Vagina (tissue), 2 donors: Measurements from ENCODE around the gene ABCB8. TPM values are rescaled to one million over a fixed set of nuclear protein-coding genes. Genes with fewer than 3 reads are reported as not detected.
A peak's percentile ranks its signal among the peaks of the same experiment; 100 is the strongest.
"Not testable (repeated sequence)": the region's sequence is repeated elsewhere in the genome, so short reads cannot be mapped to it uniquely, and the experiment has no call there.

ENCODE experiments used
- DNase-seq, 2 donors: peaks; one replicate each; pipeline ENCODE4 v3.0.0-alpha.2; 2017; ENCODE audit errors: extremely low spot score in 2 of 2
- H3K27ac ChIP-seq: fragments of 200-600 bp; sonication (generic); one replicate; pipeline ENCODE4 v1.5.1; 2019
- H3K27me3 ChIP-seq: fragments of 200-600 bp; sonication (generic); one replicate; pipeline ENCODE4 v1.5.1; 2019
- H3K36me3 ChIP-seq, 2 donors: fragments of 200-600 bp; sonication (generic); one replicate each; pipeline ENCODE4 v1.5.1; 2017 to 2019
- H3K4me1 ChIP-seq: fragments of 200-600 bp; sonication (generic); one replicate; pipeline ENCODE4 v1.5.1; 2019
- H3K4me3 ChIP-seq, 2 donors: fragments of 200-600 bp; sonication (generic); 1 replicate in 1 of 2; 2 replicates in 1 of 2; pipeline ENCODE4 v1.5.1; 2016 to 2019
- H3K9me3 ChIP-seq: fragments of 200-600 bp; sonication (generic); one replicate; pipeline ENCODE4 v1.5.1; 2019
- POLR2A ChIP-seq, 2 donors: fragments of 450-650 bp; IDR thresholded peaks; one replicate each; pipeline ENCODE4 v1.6.1; 2017; ENCODE audit warnings: antibody characterized with exemption in 2 of 2, mild to moderate bottlenecking in 2 of 2, moderate library complexity in 2 of 2
- POLR2AphosphoS5 ChIP-seq, 2 donors: sonication (generic); formaldehyde crosslinking; IDR thresholded peaks; one replicate each; pipeline ENCODE4 v1.9.0; 2017; ENCODE audit warnings: antibody characterized with exemption in 2 of 2, mild to moderate bottlenecking in 2 of 2, low read depth in 1 of 2; ENCODE audit not compliant: insufficient read depth in 1 of 2
- intact Hi-C: fragments of 100-400 bp; cut with DNase I; formaldehyde crosslinking; loops from one replicate; pipeline ENCODE4 v1.15.1; 2023
- total RNA-seq: library from RNA; depleted of rRNA; stranded (reverse); fragments of >200 nt; gene quantifications from one replicate; pipeline ENCODE4 v1.2.3, GENCODE V29; 2016
- TF ChIP-seq, protein P1 (sequence below), 3 experiments: fragments of 450-650 bp in 2 of 3; fragments of 200-600 bp in 1 of 3; sonication (generic) in 1 of 3; IDR thresholded peaks; one replicate each; pipeline ENCODE4 v1.5.1; 2017 to 2019; ENCODE audit warnings: antibody characterized with exemption in 3 of 3, mild to moderate bottlenecking in 2 of 3, moderate library complexity in 2 of 3

ABCB8 gene
- total RNA-seq, 1 donor from 2014 or later, result 38.3 TPM

DNA sequence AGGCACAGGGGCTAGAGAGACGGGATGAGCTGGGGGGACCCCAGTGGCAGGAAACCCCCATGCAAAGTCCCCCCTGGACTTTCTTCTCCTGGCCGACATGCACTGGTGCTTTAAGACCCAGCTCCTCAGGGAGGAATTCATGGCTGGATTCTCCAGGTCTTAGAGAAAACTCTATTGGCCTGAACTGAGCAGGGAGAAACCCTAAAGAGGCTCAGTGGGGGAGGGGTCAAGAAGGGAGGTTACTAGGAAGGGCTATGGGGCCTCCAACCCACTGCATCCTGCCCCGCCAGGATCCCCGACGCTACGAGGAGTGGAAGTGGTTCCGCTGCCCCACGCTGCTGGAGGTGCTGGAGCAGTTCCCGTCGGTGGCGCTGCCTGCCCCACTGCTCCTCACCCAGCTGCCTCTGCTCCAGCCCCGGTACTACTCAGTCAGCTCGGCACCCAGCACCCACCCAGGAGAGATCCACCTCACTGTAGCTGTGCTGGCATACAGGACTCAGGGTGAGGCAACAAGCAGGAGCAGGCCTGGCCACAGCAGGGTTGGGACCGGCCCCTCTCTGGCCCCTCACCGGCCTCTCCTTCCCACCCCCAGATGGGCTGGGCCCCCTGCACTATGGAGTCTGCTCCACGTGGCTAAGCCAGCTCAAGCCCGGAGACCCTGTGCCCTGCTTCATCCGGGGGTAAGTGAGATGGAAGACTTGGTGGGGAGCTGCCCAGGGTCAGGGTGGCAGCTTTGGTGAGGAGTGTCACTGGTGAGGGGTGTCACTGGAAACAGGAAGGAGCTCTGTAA is 17.7 kb upstream of the ABCB8 start:
- H3K27me3 ChIP-seq, result no peaks in the 10 kb centered on the region
- intact Hi-C loops, result no loop called here

DNA sequence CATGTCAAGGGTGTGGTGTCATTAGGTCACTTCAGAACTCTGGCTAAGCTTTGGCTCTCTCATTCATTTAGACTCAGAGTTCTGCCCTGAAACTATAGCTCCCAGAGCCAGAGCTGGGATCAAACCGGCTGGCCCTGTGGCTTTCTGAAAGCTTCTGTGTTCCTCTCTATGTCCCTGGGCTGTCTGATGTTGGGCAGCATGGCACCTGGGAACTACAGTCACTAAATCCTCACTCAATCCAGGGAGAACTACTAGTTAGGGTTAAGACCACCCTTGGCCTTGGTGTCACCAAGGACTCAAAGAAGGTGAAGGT is 17.2 kb upstream of the ABCB8 start:
- no peaks in the 10 kb centered on the region for H3K27me3 ChIP-seq
- H3K27ac ChIP-seq, result no peak overlapping the region
- H3K4me1 ChIP-seq, result peaks cover 48% of the 10 kb centered on the region
- no peak overlapping the region for H3K4me3 ChIP-seq
- no peak for DNase-seq
- TF ChIP-seq, protein P1, sequence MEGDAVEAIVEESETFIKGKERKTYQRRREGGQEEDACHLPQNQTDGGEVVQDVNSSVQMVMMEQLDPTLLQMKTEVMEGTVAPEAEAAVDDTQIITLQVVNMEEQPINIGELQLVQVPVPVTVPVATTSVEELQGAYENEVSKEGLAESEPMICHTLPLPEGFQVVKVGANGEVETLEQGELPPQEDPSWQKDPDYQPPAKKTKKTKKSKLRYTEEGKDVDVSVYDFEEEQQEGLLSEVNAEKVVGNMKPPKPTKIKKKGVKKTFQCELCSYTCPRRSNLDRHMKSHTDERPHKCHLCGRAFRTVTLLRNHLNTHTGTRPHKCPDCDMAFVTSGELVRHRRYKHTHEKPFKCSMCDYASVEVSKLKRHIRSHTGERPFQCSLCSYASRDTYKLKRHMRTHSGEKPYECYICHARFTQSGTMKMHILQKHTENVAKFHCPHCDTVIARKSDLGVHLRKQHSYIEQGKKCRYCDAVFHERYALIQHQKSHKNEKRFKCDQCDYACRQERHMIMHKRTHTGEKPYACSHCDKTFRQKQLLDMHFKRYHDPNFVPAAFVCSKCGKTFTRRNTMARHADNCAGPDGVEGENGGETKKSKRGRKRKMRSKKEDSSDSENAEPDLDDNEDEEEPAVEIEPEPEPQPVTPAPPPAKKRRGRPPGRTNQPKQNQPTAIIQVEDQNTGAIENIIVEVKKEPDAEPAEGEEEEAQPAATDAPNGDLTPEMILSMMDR (IDR thresholded peaks at IDR 0.05), result no peak
- TF ChIP-seq POLR2A (IDR thresholded peaks at IDR 0.05), result no peak
- intact Hi-C loops, result no loop called here
- no peaks in the 10 kb centered on the region for H3K9me3 ChIP-seq
- H3K36me3 ChIP-seq, result no peaks in the 10 kb centered on the region

More for the DNA sequence above, 17.7 kb upstream of the ABCB8 start:
- peaks cover 48% of the 10 kb centered on the region for H3K4me1 ChIP-seq
- H3K36me3 ChIP-seq, result no peaks in the 10 kb centered on the region
- DNase-seq, result no peak
- no peak overlapping the region for H3K4me3 ChIP-seq
- no peak overlapping the region for H3K27ac ChIP-seq
- H3K9me3 ChIP-seq, result no peaks in the 10 kb centered on the region
- TF ChIP-seq POLR2AphosphoS5 (IDR thresholded peaks at IDR 0.05; ENCODE audit: insufficient read depth in 1 of 2, low read depth in 1 of 2) (no peak), POLR2A (IDR thresholded peaks at IDR 0.05) (no peak)
- TF ChIP-seq, protein P1 (IDR thresholded peaks at IDR 0.05), result no peak

DNA sequence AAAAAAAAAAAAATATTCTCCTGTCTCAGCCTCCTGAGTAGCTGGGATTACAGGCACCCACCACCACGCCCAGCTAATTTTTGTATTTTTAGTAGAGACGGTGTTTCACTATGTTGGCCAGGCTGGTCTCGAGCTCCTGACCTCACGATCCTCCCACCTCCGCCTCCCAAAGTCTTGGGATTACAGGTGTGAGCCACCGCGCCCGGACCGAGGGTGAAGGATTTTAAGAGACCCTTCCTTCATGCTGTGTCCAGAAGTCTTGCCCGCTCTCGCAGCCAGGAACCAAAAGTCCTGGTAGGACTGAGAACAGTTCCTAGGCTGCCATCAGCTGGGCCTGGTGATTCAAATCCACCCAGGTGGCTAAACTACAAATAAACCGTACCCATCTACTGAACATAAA is 16.6 kb upstream of the ABCB8 start:
- peaks cover 48% of the 10 kb centered on the region for H3K4me1 ChIP-seq
- H3K9me3 ChIP-seq, H3K4me3 ChIP-seq, intact Hi-C loops, H3K27ac ChIP-seq, DNase-seq, H3K27me3 ChIP-seq, H3K36me3 ChIP-seq: not testable (repeated sequence)

DNA sequence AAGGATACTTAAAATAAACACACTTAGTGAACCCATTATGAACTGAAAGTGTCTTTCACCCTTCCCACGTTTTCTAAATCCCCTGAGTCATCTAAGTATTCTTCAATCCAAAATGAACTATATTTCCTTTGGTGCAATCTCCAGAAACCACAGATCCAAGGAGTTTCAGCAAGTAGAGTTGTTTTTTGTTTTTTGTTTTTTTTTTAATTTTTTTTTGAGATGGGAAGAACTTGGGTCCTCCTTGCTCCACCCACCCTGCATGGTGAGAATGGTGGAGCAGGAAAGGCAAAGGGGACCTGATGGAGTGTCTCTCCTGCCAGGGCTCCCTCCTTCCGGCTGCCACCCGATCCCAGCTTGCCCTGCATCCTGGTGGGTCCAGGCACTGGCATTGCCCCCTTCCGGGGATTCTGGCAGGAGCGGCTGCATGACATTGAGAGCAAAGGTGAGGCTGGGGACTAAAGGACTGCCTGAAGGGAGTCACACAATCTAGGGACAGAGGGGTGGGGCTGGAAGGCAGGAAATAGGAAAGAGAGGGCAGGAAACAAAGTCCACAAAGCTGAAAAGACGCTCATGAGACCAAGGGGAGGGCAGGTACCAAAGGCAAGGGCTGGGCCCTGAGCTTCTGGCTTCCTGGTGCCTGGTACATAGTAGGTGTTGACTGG is 16.1 kb upstream of the ABCB8 start:
- H3K27ac ChIP-seq, result no peak overlapping the region
- no peak for TF ChIP-seq POLR2A (IDR thresholded peaks at IDR 0.05)
- TF ChIP-seq POLR2AphosphoS5 (IDR thresholded peaks at IDR 0.05; ENCODE audit: insufficient read depth in 1 of 2, low read depth in 1 of 2), result no peak
- TF ChIP-seq, protein P1 (IDR thresholded peaks at IDR 0.05), result no peak
- no peaks in the 10 kb centered on the region for H3K9me3 ChIP-seq
- DNase-seq, result no peak
- no peaks in the 10 kb centered on the region for H3K27me3 ChIP-seq
- peaks cover 48% of the 10 kb centered on the region for H3K4me1 ChIP-seq
- intact Hi-C loops, result no loop called here
- H3K36me3 ChIP-seq, result no peaks in the 10 kb centered on the region
- no peak overlapping the region for H3K4me3 ChIP-seq

DNA sequence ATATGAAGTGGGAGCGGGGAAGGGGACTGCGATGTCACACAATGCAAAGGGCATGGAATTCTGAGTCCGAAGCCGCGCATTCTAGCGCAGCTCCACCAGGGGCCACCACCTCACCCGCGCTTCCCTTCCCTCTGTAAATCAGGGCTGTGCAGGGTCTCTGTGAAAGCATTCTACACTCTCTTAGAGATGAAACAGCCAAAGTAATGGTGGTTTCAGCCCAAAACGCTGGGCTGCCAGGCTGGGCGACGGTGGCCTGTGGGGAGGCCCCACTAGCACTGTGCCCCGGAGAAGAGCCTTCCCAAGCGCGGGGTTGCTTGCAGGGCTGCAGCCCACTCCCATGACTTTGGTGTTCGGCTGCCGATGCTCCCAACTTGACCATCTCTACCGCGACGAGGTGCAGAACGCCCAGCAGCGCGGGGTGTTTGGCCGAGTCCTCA is 15.3 kb upstream of the ABCB8 start:
- Histone ChIP-seq H3K4me3 (peak overlapping the region; percentile 30 to 31), H3K27me3 (no peaks in the 10 kb centered on the region)

More for the DNA sequence above, 15.3 kb upstream of the ABCB8 start:
- no peaks in the 10 kb centered on the region for H3K36me3 ChIP-seq
- no peak for DNase-seq
- intact Hi-C loops, result no loop called here
- H3K27ac ChIP-seq, result no peak overlapping the region
- no peaks in the 10 kb centered on the region for H3K9me3 ChIP-seq
- H3K4me1 ChIP-seq, result peaks cover 48% of the 10 kb centered on the region
- no peak for TF ChIP-seq POLR2AphosphoS5 (IDR thresholded peaks at IDR 0.05; ENCODE audit: insufficient read depth in 1 of 2, low read depth in 1 of 2)
- no peak for TF ChIP-seq POLR2A (IDR thresholded peaks at IDR 0.05)
- TF ChIP-seq, protein P1 (IDR thresholded peaks at IDR 0.05), result peak in 2 of 3 experiments; percentile 20 to 26
